ENCODE measurements around the gene CCDC177. TPM values are rescaled to one million over a fixed set of nuclear protein-coding genes. Genes with fewer than 3 reads are reported as not detected.

Gene CCDC177
- total and polyA plus RNA-seq, 7 donors, result not detected

DNA sequence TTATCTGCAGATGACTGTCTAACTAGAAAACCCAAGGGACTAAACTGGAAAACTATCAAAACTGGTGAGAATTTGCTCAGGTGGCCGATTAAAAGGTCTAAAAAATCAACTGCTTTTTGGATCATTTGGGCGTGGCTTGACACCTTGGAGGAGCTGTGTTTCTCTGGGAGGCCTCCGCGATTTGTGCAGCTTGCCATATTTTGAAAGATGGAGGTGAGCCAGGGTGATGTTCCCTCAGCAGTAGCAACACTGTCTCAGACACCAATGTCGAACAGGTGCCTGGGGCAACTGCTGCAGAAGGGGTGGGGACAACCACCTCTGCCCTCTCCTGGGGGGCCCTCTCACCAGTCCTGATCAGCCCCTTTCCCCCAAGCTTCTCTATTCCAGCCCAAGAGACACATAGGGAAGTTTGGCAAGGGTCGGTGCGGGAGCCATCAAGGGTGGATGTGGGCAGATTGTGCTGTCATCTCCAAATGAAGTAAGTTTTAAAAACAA is 3.8 kb downstream of the CCDC177 start:
- Histone ChIP-seq H3K9me3 (no peaks in the 10 kb centered on the region), H3K27me3 (ENCODE audit: insufficient read depth in 3 of 3, low read length in 2 of 3) (peaks cover 0 to 93% (median 23%) of the 10 kb centered on the region in 3 donors), H3K36me3 (ENCODE audit: insufficient read depth in 1 of 2, low read depth in 1 of 2) (no peaks in the 10 kb centered on the region), H3K27ac (no peak overlapping the region), H3K4me3 (no peak overlapping the region), H3K4me1 (peaks cover 29% of the 10 kb centered on the region)
- WGBS, 3 donors, result 85 to 91% (median 89%) methylated on average over 7 of the region's 7 CpGs
- DNase-seq, result no peak
- intact Hi-C loops (cut with DNase I), result loop anchor here (5.0 kb wide), 2 partner anchors 34 to 329 kb away; no protein-coding TSS in a partner anchor
- TF ChIP-seq, protein P1, sequence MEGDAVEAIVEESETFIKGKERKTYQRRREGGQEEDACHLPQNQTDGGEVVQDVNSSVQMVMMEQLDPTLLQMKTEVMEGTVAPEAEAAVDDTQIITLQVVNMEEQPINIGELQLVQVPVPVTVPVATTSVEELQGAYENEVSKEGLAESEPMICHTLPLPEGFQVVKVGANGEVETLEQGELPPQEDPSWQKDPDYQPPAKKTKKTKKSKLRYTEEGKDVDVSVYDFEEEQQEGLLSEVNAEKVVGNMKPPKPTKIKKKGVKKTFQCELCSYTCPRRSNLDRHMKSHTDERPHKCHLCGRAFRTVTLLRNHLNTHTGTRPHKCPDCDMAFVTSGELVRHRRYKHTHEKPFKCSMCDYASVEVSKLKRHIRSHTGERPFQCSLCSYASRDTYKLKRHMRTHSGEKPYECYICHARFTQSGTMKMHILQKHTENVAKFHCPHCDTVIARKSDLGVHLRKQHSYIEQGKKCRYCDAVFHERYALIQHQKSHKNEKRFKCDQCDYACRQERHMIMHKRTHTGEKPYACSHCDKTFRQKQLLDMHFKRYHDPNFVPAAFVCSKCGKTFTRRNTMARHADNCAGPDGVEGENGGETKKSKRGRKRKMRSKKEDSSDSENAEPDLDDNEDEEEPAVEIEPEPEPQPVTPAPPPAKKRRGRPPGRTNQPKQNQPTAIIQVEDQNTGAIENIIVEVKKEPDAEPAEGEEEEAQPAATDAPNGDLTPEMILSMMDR (IDR thresholded peaks at IDR 0.05), result no peak
- ATAC-seq, result no peak

DNA sequence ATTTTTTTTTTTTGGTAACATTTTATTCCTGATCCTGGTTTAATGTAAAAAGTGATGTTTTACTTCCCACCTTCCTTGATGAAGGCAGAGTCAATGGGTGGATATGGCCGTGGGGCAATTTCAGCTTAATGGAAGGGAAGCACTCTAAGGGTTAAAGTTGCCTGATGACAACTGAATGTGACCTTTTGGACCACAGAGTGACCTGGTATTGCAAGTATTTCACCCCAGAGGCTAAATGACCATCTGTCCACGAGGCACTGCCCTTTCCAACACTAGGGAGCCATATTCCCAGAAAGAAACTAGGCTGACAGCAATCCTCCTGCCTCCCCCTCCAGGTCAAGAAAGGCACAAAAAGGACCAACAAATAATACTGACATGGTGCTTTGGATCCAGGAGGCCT is 4.8 kb downstream of the CCDC177 start:
- DNase-seq (no peak), ATAC-seq (no peak)
- Histone ChIP-seq H3K27ac (no peak overlapping the region), H3K36me3 (ENCODE audit: insufficient read depth in 1 of 2, low read depth in 1 of 2) (no peaks in the 10 kb centered on the region), H3K4me3 (no peak overlapping the region), H3K27me3 (ENCODE audit: insufficient read depth in 3 of 3, low read length in 2 of 3) (peaks cover 0 to 91% (median 23%) of the 10 kb centered on the region in 3 donors), H3K4me1 (peaks cover 29% of the 10 kb centered on the region), H3K9me3 (no peaks in the 10 kb centered on the region)
- WGBS, 3 donors, result 50 to 57% (median 50%) methylated on average over 2 of the region's 2 CpGs
- TF ChIP-seq, protein P1 (IDR thresholded peaks at IDR 0.05), result no peak
- intact Hi-C loops (cut with DNase I), result loop anchor here (5.0 kb wide), 2 partner anchors 33 to 328 kb away; no protein-coding TSS in a partner anchor

DNA sequence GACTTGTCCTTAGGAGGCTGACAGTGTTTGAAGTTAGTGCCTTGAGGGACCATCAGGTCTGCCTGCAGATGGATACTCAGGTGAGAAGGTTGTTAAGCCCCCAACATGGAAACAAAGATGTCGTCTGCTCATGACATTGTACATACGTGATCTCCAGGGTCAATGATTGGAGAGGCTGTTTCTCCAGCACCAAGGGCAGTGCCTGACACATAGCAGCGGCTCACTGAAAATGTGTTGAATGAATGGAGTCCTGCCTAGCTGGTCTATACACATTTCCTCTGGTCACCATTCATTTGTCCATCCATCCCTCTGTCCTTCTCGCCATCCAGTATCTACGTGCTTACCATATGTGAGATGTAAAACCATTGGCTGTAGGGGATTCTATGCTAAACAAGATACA is 7.1 kb downstream of the CCDC177 start:
- TF ChIP-seq, protein P1 (IDR thresholded peaks at IDR 0.05), result no peak
- no peaks in the 10 kb centered on the region for H3K36me3 ChIP-seq (ENCODE audit: insufficient read depth in 1 of 2, low read depth in 1 of 2)
- ATAC-seq (no peak), DNase-seq (no peak)
- intact Hi-C loops (cut with DNase I), result no loop called here
- no peaks in the 10 kb centered on the region for H3K9me3 ChIP-seq
- no peak overlapping the region for H3K27ac ChIP-seq
- peaks cover 11% of the 10 kb centered on the region for H3K4me1 ChIP-seq
- H3K4me3 ChIP-seq, result no peak overlapping the region
- WGBS, 3 donors, result 79 to 83% (median 79%) methylated on average over 5 of the region's 5 CpGs
- H3K27me3 ChIP-seq (ENCODE audit: insufficient read depth in 3 of 3, low read length in 2 of 3), result peaks cover 0 to 91% (median 15%) of the 10 kb centered on the region in 3 donors

DNA sequence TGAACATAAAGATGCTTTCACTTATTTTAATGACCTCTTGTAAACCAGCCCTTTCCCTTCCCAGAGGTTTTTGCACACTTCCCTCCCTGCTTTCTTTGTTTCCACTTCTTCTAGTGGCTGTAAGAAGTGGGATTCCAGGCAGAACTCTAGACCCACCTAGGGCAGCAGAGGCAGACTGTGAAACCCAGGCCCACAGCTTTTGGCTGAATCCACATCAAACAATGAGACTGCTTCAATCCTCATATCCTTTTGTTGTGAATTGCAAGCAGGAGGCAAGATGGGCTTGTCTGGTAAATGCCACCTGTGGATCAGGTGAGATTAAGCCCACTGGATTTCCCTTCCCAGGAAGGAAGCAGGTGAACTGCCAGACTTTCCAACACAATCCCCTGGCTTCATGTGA is 12.8 kb downstream of the CCDC177 start:
- DNase-seq, result no peak

More for the DNA sequence above, 12.8 kb downstream of the CCDC177 start:
- no peaks in the 10 kb centered on the region for H3K4me1 ChIP-seq
- no peaks in the 10 kb centered on the region for H3K36me3 ChIP-seq (ENCODE audit: insufficient read depth in 1 of 2, low read depth in 1 of 2)
- intact Hi-C loops (cut with DNase I), result no loop called here
- peaks cover 0 to 64% (median 2%) of the 10 kb centered on the region in 3 donors for H3K27me3 ChIP-seq (ENCODE audit: insufficient read depth in 3 of 3, low read length in 2 of 3)
- no peak overlapping the region for H3K27ac ChIP-seq
- H3K4me3 ChIP-seq, result no peak overlapping the region
- TF ChIP-seq, protein P1 (IDR thresholded peaks at IDR 0.05), result no peak
- no peak for ATAC-seq
- no peaks in the 10 kb centered on the region for H3K9me3 ChIP-seq
